ENCODE results near the gene MYL3. TPM values are rescaled to one million over a fixed set of nuclear protein-coding genes. Genes with fewer than 3 reads are reported as not detected.

MYL3 gene
- total and polyA plus RNA-seq, 2 experiments from 2014 or later: not detected

DNA sequence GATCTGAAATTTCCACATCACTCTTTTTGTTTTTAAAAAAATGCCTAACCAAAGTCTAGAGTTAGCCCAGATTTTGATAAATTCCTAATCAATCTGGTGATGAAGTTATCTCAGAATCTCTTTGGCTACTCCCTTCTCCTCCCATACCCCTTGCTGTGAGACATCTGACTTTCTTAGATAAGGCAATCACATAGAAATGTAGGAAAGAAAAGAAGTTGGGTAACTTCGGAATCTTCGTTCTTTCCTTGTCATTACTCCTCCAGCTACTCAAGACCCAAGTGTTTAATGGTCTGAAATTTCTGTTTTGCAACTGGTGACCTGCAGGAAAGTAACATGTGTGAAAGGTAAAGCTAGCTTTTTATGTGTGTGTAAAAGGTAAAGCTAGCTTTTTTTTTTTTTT is 37.8 kb downstream of the MYL3 start:
- H3K4me3 Mint-ChIP-seq: no peak overlapping the region
- Histone ChIP-seq H3K4me2 (no peak overlapping the region), H3F3A (replicated peaks; ENCODE audit: low read depth) (no peaks in the 10 kb centered on the region), H3K9me2 (ENCODE audit: insufficient read depth) (peaks cover 7% of the 10 kb centered on the region), H3K27ac (ENCODE audit: low read depth) (no peak overlapping the region), H3K79me2 (replicated peaks; ENCODE audit: insufficient read depth) (no peaks in the 10 kb centered on the region), H3K36me3 (ENCODE audit: insufficient read depth) (peaks cover 8% of the 10 kb centered on the region; the same call in 1 of the 2 replicates), H3K4me3 (no peak overlapping the region), H3K27me3 (ENCODE audit: insufficient read depth) (no peaks in the 10 kb centered on the region), H2AFZ (no peak overlapping the region), H3K4me1 (ENCODE audit: insufficient read depth) (no peaks in the 10 kb centered on the region), H4K20me1 (replicated peaks; ENCODE audit: insufficient read depth) (no peaks in the 10 kb centered on the region)
- TF ChIP-seq STAT1 (IDR thresholded peaks at IDR 0.05; ENCODE audit: unreplicated experiment) (no peak), ZNF331 (CRISPR knock-in tag; IDR thresholded peaks at IDR 0.05; ENCODE audit: low read depth) (no peak), ZNF462 (CRISPR knock-in tag; IDR thresholded peaks at IDR 0.05) (no peak), JUNB (IDR thresholded peaks at IDR 0.05; ENCODE audit: unreplicated experiment) (no peak), NANOG (IDR thresholded peaks at IDR 0.05; ENCODE audit: borderline replicate concordance) (no peak), CREB1 (CRISPR knock-in tag; IDR thresholded peaks at IDR 0.05; ENCODE audit: low read depth) (no peak), POLR2AphosphoS5 (IDR thresholded peaks at IDR 0.05; ENCODE audit: low read depth) (no peak), EZH2 (IDR thresholded peaks at IDR 0.05; ENCODE audit: low read depth, unreplicated experiment) (no peak), ZNF114 (CRISPR knock-in tag; IDR thresholded peaks at IDR 0.05) (no peak), EZH2phosphoT487 (IDR thresholded peaks at IDR 0.05; ENCODE audit: unreplicated experiment) (no peak)
- TF ChIP-seq, protein P1, sequence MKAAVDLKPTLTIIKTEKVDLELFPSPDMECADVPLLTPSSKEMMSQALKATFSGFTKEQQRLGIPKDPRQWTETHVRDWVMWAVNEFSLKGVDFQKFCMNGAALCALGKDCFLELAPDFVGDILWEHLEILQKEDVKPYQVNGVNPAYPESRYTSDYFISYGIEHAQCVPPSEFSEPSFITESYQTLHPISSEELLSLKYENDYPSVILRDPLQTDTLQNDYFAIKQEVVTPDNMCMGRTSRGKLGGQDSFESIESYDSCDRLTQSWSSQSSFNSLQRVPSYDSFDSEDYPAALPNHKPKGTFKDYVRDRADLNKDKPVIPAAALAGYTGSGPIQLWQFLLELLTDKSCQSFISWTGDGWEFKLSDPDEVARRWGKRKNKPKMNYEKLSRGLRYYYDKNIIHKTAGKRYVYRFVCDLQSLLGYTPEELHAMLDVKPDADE (IDR thresholded peaks at IDR 0.05): no peak
- TF ChIP-seq, protein P2, sequence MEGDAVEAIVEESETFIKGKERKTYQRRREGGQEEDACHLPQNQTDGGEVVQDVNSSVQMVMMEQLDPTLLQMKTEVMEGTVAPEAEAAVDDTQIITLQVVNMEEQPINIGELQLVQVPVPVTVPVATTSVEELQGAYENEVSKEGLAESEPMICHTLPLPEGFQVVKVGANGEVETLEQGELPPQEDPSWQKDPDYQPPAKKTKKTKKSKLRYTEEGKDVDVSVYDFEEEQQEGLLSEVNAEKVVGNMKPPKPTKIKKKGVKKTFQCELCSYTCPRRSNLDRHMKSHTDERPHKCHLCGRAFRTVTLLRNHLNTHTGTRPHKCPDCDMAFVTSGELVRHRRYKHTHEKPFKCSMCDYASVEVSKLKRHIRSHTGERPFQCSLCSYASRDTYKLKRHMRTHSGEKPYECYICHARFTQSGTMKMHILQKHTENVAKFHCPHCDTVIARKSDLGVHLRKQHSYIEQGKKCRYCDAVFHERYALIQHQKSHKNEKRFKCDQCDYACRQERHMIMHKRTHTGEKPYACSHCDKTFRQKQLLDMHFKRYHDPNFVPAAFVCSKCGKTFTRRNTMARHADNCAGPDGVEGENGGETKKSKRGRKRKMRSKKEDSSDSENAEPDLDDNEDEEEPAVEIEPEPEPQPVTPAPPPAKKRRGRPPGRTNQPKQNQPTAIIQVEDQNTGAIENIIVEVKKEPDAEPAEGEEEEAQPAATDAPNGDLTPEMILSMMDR (conservative IDR thresholded peaks at IDR 0.05; ENCODE audit: low read depth in 2 of 2): no peak
- TF ChIP-seq, protein P3, sequence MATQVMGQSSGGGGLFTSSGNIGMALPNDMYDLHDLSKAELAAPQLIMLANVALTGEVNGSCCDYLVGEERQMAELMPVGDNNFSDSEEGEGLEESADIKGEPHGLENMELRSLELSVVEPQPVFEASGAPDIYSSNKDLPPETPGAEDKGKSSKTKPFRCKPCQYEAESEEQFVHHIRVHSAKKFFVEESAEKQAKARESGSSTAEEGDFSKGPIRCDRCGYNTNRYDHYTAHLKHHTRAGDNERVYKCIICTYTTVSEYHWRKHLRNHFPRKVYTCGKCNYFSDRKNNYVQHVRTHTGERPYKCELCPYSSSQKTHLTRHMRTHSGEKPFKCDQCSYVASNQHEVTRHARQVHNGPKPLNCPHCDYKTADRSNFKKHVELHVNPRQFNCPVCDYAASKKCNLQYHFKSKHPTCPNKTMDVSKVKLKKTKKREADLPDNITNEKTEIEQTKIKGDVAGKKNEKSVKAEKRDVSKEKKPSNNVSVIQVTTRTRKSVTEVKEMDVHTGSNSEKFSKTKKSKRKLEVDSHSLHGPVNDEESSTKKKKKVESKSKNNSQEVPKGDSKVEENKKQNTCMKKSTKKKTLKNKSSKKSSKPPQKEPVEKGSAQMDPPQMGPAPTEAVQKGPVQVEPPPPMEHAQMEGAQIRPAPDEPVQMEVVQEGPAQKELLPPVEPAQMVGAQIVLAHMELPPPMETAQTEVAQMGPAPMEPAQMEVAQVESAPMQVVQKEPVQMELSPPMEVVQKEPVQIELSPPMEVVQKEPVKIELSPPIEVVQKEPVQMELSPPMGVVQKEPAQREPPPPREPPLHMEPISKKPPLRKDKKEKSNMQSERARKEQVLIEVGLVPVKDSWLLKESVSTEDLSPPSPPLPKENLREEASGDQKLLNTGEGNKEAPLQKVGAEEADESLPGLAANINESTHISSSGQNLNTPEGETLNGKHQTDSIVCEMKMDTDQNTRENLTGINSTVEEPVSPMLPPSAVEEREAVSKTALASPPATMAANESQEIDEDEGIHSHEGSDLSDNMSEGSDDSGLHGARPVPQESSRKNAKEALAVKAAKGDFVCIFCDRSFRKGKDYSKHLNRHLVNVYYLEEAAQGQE (IDR thresholded peaks at IDR 0.05; ENCODE audit: unreplicated experiment): no peak
- H3K27ac Mint-ChIP-seq: no peak overlapping the region
- peaks cover 6% of the 10 kb centered on the region for H3K4me1 Mint-ChIP-seq
- H3K9me3 Mint-ChIP-seq: peaks cover 35% of the 10 kb centered on the region
- no peak for DNase-seq (ENCODE audit: low spot score)
- peaks cover 18% of the 10 kb centered on the region for H3K36me3 Mint-ChIP-seq (ENCODE audit: low read depth)
- no peaks in the 10 kb centered on the region for H3K27me3 Mint-ChIP-seq (ENCODE audit: insufficient read depth, low read depth, poor library complexity)
- ATAC-seq: no peak
